ENCODE results near the gene ZNF804A.
"Not testable (repeated sequence)": the region's sequence is repeated elsewhere in the genome, so short reads cannot be mapped to it uniquely, and the experiment has no call there.

The ZNF804A gene

GRCh38 chr2:184875911-184876310 lies 277.6 kb downstream of the ZNF804A start:
- TF ChIP-seq, protein P1, sequence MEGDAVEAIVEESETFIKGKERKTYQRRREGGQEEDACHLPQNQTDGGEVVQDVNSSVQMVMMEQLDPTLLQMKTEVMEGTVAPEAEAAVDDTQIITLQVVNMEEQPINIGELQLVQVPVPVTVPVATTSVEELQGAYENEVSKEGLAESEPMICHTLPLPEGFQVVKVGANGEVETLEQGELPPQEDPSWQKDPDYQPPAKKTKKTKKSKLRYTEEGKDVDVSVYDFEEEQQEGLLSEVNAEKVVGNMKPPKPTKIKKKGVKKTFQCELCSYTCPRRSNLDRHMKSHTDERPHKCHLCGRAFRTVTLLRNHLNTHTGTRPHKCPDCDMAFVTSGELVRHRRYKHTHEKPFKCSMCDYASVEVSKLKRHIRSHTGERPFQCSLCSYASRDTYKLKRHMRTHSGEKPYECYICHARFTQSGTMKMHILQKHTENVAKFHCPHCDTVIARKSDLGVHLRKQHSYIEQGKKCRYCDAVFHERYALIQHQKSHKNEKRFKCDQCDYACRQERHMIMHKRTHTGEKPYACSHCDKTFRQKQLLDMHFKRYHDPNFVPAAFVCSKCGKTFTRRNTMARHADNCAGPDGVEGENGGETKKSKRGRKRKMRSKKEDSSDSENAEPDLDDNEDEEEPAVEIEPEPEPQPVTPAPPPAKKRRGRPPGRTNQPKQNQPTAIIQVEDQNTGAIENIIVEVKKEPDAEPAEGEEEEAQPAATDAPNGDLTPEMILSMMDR (IDR thresholded peaks at IDR 0.05; ENCODE audit: extremely low read depth, missing control alignments), result no peak
- DNase-seq (ENCODE audit: low spot score), result no peak

GRCh38 chr2:184877909-184878308 lies 279.6 kb downstream of the ZNF804A start:
- DNase-seq (ENCODE audit: low spot score), result no peak
- TF ChIP-seq, protein P1 (IDR thresholded peaks at IDR 0.05; ENCODE audit: extremely low read depth, missing control alignments), result no peak

GRCh38 chr2:184879671-184880070 lies 281.3 kb downstream of the ZNF804A start:
- TF ChIP-seq, protein P1 (IDR thresholded peaks at IDR 0.05; ENCODE audit: extremely low read depth, missing control alignments), result no peak
- DNase-seq (ENCODE audit: low spot score), result no peak

- not testable (repeated sequence) for DNase-seq (ENCODE audit: low spot score)
These were observed 288.3 kb downstream of the ZNF804A start for GRCh38 chr2:184886585-184886984.

DNA sequence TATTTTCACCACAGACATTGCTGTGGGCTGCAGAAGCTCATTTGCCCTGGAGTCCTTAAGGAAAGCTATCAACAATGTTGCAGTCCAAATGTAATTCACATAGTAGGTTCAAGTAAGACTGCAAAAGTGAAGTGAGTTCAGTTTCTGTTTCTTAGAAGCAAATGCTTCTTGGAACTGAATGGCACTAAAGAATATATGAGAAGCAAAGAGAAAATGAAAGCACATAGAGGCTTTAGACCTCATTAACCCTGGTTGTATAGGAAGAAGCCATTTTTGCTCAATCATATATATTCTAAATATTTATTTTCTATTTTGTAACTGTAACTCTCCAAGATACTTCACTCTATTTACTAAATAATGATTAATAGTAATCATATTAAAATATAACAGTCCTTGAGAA lies 292.0 kb downstream of the ZNF804A start:
- DNase-seq (ENCODE audit: low spot score), result peak; percentile 4
- TF ChIP-seq, protein P1 (IDR thresholded peaks at IDR 0.05; ENCODE audit: extremely low read depth, missing control alignments), result no peak

- TF ChIP-seq, protein P1 (IDR thresholded peaks at IDR 0.05; ENCODE audit: extremely low read depth, missing control alignments), result no peak
- no peak for DNase-seq (ENCODE audit: low spot score)
These were observed 306.7 kb downstream of the ZNF804A start for GRCh38 chr2:184904991-184905390.

GRCh38 chr2:184906160-184906559 lies 307.8 kb downstream of the ZNF804A start:
- no peak for DNase-seq (ENCODE audit: low spot score)
- TF ChIP-seq, protein P1 (IDR thresholded peaks at IDR 0.05; ENCODE audit: extremely low read depth, missing control alignments), result no peak

DNA sequence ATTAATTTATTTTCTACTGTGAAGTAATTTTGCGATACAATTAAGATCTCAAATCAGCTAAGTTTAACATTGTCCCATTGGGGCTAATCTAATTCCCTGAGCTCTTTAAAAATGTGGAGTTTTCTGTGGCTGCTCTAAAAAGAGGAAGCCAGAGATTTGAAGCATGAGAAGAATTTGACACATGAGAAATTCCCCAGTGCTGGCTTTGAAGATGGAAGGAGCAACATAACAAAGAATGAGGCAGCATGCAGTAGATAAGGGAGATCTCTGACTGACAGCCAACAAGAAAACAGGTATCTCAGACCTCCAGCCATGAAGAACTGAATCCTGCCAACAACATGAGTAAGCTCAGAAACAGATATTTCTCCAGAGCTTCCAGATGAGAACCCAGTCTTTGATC lies 308.4 kb downstream of the ZNF804A start:
- TF ChIP-seq, protein P1 (IDR thresholded peaks at IDR 0.05; ENCODE audit: extremely low read depth, missing control alignments), result no peak
- no peak for DNase-seq (ENCODE audit: low spot score)

Measured in GM20000 (cell line).